H1 (cell line): Measurements from ENCODE around the gene ACP3. TPM values are rescaled to one million over a fixed set of nuclear protein-coding genes. Genes with fewer than 3 reads are reported as not detected.
A peak's percentile ranks its signal among the peaks of the same experiment; 100 is the strongest.

Experiments
- CTCF ChIA-PET: fragments of 300-600 bp; sonication (Branson Sonifier 250); formaldehyde crosslinking; loops from one replicate; lab custom pipeline; 2021; ENCODE audit not compliant: partially characterized antibody; lab: Charles Lee
- POLR2A ChIA-PET: fragments of 300-600 bp; sonication (Branson Sonifier 250); formaldehyde crosslinking; loops from one replicate; lab custom pipeline; 2021; ENCODE audit warnings: inconsistent platforms; ENCODE audit not compliant: partially characterized antibody; lab: Charles Lee
- DNase-seq, 2 experiments: peaks; one replicate each; pipeline versions ENCODE4 v3.0.0 to v3.0.0-alpha.2; 2010 to 2022; ENCODE audit warnings: low spot score in 2 of 2, low read depth in 1 of 2, mixed read lengths in 1 of 2
- FAIRE-seq: peaks from 2 replicates; lab custom pipeline; 2011; peaks lifted over from hg19 to GRCh38; lab: Jason Lieb, UNC
- H2AFZ ChIP-seq: 2 replicates; pipeline ENCODE4 v1.8.1; 2012; ENCODE audit warnings: low read length, inconsistent platforms
- H2AK5ac ChIP-seq: 2 replicates; pipeline ENCODE4 v1.6.1; 2013; ENCODE audit warnings: low read depth, low read length
- H2BK120ac ChIP-seq: replicated peaks from 2 replicates; pipeline ENCODE3; 2013; ENCODE audit warnings: low read depth, low read length, inconsistent platforms
- H2BK12ac ChIP-seq: 2 replicates; pipeline ENCODE4 v1.6.1; 2013; ENCODE audit warnings: low read depth, low read length
- H2BK15ac ChIP-seq: 2 replicates; pipeline ENCODE4 v1.6.1; 2013; ENCODE audit warnings: low read length
- H2BK20ac ChIP-seq: 2 replicates; pipeline ENCODE4 v1.6.1; 2013; ENCODE audit warnings: low read length
- H2BK5ac ChIP-seq: 2 replicates; pipeline ENCODE4 v1.6.1; 2013; ENCODE audit warnings: low read depth, low read length
- H3K14ac ChIP-seq: 2 replicates; pipeline ENCODE4 v1.6.1; 2013; ENCODE audit warnings: inconsistent platforms; ENCODE audit not compliant: insufficient read length
- H3K18ac ChIP-seq: 2 replicates; pipeline ENCODE4 v1.6.1; 2013; ENCODE audit warnings: low read length; ENCODE audit errors: extremely low read depth
- H3K23ac ChIP-seq: 2 replicates; pipeline ENCODE4 v1.6.1; 2013; ENCODE audit warnings: inconsistent platforms; ENCODE audit not compliant: insufficient read length
- H3K23me2 ChIP-seq: 2 replicates; pipeline ENCODE4 v1.6.1; 2013; ENCODE audit warnings: low read depth, low read length
- H3K27ac ChIP-seq: 2 replicates; pipeline ENCODE4 v1.6.1; 2011; ENCODE audit warnings: low read depth, low read length, inconsistent platforms
- H3K27me3 ChIP-seq, 4 experiments: replicated peaks in 1 of 4; 1 replicate in 1 of 4; 2 replicates in 3 of 4; pipeline versions ENCODE4 v1.6.1 to v1.8.1; 2011 to 2013; ENCODE audit warnings: low read length in 3 of 4, mild to moderate bottlenecking in 3 of 4, inconsistent platforms in 2 of 4, mixed read lengths in 2 of 4, moderate library complexity in 1 of 4; ENCODE audit not compliant: control insufficient read depth in 3 of 4, insufficient read depth in 3 of 4; ENCODE audit errors: extremely low read depth in 1 of 4
- H3K36me3 ChIP-seq, 4 experiments: 2 replicates each; pipeline versions ENCODE4 v1.6.1 to v1.8.1; 2011 to 2013; ENCODE audit warnings: mild to moderate bottlenecking in 4 of 4, low read length in 3 of 4, moderate library complexity in 2 of 4, control low read depth in 1 of 4, inconsistent platforms in 1 of 4; ENCODE audit not compliant: insufficient read depth in 4 of 4, control insufficient read depth in 2 of 4
- H3K4ac ChIP-seq: replicated peaks from 2 replicates; pipeline ENCODE3; 2013; ENCODE audit warnings: low read length, low read depth, mixed read lengths, inconsistent platforms; ENCODE audit not compliant: insufficient read length
- H3K4me1 ChIP-seq, 4 experiments: replicated peaks in 1 of 4; 1 replicate in 1 of 4; 2 replicates in 3 of 4; pipeline versions ENCODE4 v1.6.1 to v1.8.1; 2011 to 2013; ENCODE audit warnings: low read length in 3 of 4, inconsistent platforms in 2 of 4, mixed read lengths in 1 of 4; ENCODE audit not compliant: insufficient read depth in 4 of 4, control insufficient read depth in 3 of 4
- H3K4me2 ChIP-seq, 2 experiments: 2 replicates each; pipeline versions ENCODE4 v1.6.1 to v1.8.1; 2011 to 2013; ENCODE audit warnings: low read depth in 2 of 2, low read length in 2 of 2, control low read depth in 1 of 2, inconsistent platforms in 1 of 2, mild to moderate bottlenecking in 1 of 2; ENCODE audit not compliant: insufficient read depth in 1 of 2
- H3K4me3 ChIP-seq, 4 experiments: fragments of 200-600, 300-600 bp in 1 of 4; sonication (generic), shearing (Covaris generic), sonication (Bioruptor Twin) in 1 of 4; 2 replicates each; pipeline versions ENCODE4 v1.5.1 to v1.8.1; 2011 to 2016; ENCODE audit warnings: low read length in 4 of 4, low read depth in 3 of 4, control low read depth in 2 of 4, inconsistent platforms in 2 of 4, mild to moderate bottlenecking in 2 of 4, mixed read lengths in 1 of 4, moderate library complexity in 1 of 4; ENCODE audit not compliant: insufficient read depth in 2 of 4; ENCODE audit errors: extremely low read depth in 1 of 4
- H3K56ac ChIP-seq: replicated peaks from 2 replicates; pipeline ENCODE3; 2013; ENCODE audit warnings: low read depth, mild to moderate bottlenecking, mixed read lengths, low read length, inconsistent platforms; ENCODE audit not compliant: insufficient read length
- H3K79me1 ChIP-seq: 2 replicates; pipeline ENCODE4 v1.6.1; 2013; ENCODE audit warnings: low read depth, low read length, control low read depth
- H3K79me2 ChIP-seq, 2 experiments: 2 replicates each; pipeline versions ENCODE4 v1.6.1 to v1.8.1; 2012 to 2013; ENCODE audit warnings: low read length in 2 of 2, mild to moderate bottlenecking in 2 of 2, inconsistent platforms in 1 of 2; ENCODE audit not compliant: insufficient read depth in 2 of 2, control insufficient read depth in 1 of 2
- H3K9ac ChIP-seq, 4 experiments: replicated peaks in 1 of 4; 1 replicate in 1 of 4; 2 replicates in 3 of 4; pipeline versions ENCODE4 v1.6.1 to v1.8.1; 2011 to 2013; ENCODE audit warnings: low read depth in 3 of 4, low read length in 3 of 4, control low read depth in 2 of 4, mild to moderate bottlenecking in 2 of 4, moderate library complexity in 2 of 4, inconsistent platforms in 1 of 4; ENCODE audit errors: extremely low read depth in 1 of 4
- H3K9me3 ChIP-seq, 2 experiments: 2 replicates each; pipeline versions ENCODE4 v1.6.1 to v1.8.1; 2012 to 2013; ENCODE audit warnings: mild to moderate bottlenecking in 2 of 2, moderate library complexity in 2 of 2, control low read depth in 1 of 2, inconsistent platforms in 1 of 2, low read depth in 1 of 2, low read length in 1 of 2, mixed read lengths in 1 of 2; ENCODE audit not compliant: insufficient read depth in 2 of 2
- H4K20me1 ChIP-seq, 2 experiments: replicated peaks in 1 of 2; 2 replicates each; pipeline versions ENCODE3 to v1.8.1; 2011 to 2013; ENCODE audit warnings: inconsistent platforms in 2 of 2, low read length in 2 of 2, mild to moderate bottlenecking in 1 of 2; ENCODE audit not compliant: insufficient read depth in 2 of 2, control insufficient read depth in 1 of 2
- H4K5ac ChIP-seq: 2 replicates; pipeline ENCODE4 v1.6.1; 2013; ENCODE audit warnings: low read length, low read depth, mixed read lengths, inconsistent platforms; ENCODE audit not compliant: insufficient read length
- H4K8ac ChIP-seq: 2 replicates; pipeline ENCODE4 v1.8.0; 2013; ENCODE audit warnings: mild to moderate bottlenecking, moderate library complexity, low read length, inconsistent platforms; ENCODE audit not compliant: insufficient read depth; ENCODE audit errors: extremely low read depth
- H4K91ac ChIP-seq: replicated peaks from 2 replicates; pipeline ENCODE3; 2013; ENCODE audit warnings: low read length, mixed read lengths, inconsistent platforms; ENCODE audit not compliant: insufficient read length
- ASH2L ChIP-seq: fragments of 200-600, 300-600 bp; sonication (generic); IDR thresholded peaks from one replicate; pipeline ENCODE4 v1.7.1; 2017; ENCODE audit warnings: low read length
- KDM1A ChIP-seq: fragments of 200-600, 300-600 bp; sonication (generic); IDR thresholded peaks from 2 replicates; pipeline ENCODE4 v1.7.1; 2016; ENCODE audit warnings: mild to moderate bottlenecking, low read length, borderline replicate concordance
- POU5F1 ChIP-seq: IDR thresholded peaks from 2 replicates; pipeline ENCODE4 v1.6.1; 2011; ENCODE audit warnings: low read depth, mild to moderate bottlenecking, low read length, moderate library complexity
- SIX5 ChIP-seq: IDR thresholded peaks from 2 replicates; pipeline ENCODE4 v1.6.1; 2011; ENCODE audit warnings: mild to moderate bottlenecking, low read depth, low read length
- WGBS, 2 experiments: shearing (Covaris generic) in 1 of 2; methylation state at CpG; one replicate each; pipeline versions ENCODE4 v1.1.6 to v1.1.7; 2013 to 2015; ENCODE audit warnings: low lambda C conversion rate in 2 of 2, mixed read lengths in 2 of 2, inconsistent platforms in 1 of 2, low coverage in 1 of 2, missing lambda C conversion rate in 1 of 2; ENCODE audit not compliant: insufficient replicate concordance in 2 of 2, insufficient coverage in 1 of 2, insufficient read length in 1 of 2; ENCODE audit errors: extremely low coverage in 1 of 2, missing lambda C conversion rate in 1 of 2; 5-methylcytosine and 5-hydroxymethylcytosine counted together
- polyA plus RNA-seq, 7 experiments: library from polyadenylated mRNA; depleted of rRNA in 3 of 7; stranded (reverse) in 5 of 7; unstranded in 2 of 7; fragments of >200 nt in 5 of 7; fragments of 200-250 nt in 2 of 7; gene quantifications; 1 replicate in 5 of 7; 2 replicates in 1 of 7; 4 replicates in 1 of 7; pipeline versions ENCODE4 v1.2.1 to v1.2.3, GENCODE V29; 2011 to 2013; ENCODE audit warnings: missing spikeins in 2 of 7, mixed read lengths in 2 of 7
- total RNA-seq: library from RNA; stranded (reverse); fragmentation: NEBNext Ultra II Directional; extraction: Animal tissue kit (Norgen Biotek cat#: 25700); gene quantifications from 2 replicates; pipeline ENCODE4 v1.2.1, GENCODE V29; 2021

The ACP3 gene
- total and polyA plus RNA-seq, 2 of the 8 experiments (the other 6 are each of a cell fraction or from before 2014, with no cell fraction given): 1.2 to 1.4 TPM

DNA sequence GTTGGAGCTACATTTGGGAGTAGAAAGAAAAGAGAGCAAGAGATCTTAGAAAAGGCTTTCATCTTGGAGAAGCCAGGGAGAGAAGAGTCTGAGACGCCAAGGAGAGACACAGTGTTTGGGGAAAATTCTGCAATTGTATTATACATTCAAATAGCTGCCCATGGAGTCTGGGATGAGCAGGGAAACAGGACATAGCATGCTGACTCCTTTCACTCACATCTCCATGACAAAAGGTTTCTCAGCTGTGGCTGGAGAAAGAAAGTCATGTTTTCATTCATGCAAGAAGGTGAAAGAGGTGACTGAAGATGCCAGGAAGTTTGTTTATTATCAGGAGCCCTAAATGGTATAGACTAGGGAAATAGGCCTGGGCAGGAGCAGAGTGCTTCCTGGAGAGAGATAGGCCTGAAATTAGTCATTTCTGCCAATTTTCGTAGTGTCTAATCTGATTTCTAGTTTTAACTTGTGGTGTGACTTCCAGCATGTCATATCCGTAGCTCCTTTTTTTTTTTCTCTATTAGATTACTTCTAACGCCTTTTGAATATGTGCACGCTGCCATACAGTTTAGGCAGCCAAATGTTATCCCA is 34.1 kb downstream of the ACP3 start:
- no peaks in the 10 kb centered on the region for H3K27me3 ChIP-seq
- H3K4ac ChIP-seq: no peak overlapping the region
- peak overlapping the region; percentile 24; the same call in 1 of the 2 replicates for H2BK20ac ChIP-seq
- H3K27ac ChIP-seq: no peak overlapping the region
- no peak overlapping the region for H4K8ac ChIP-seq
- H2AFZ ChIP-seq: no peak overlapping the region; the same call in 1 of the 2 replicates
- TF ChIP-seq ASH2L: no peak
- peak; percentile 90 for TF ChIP-seq POU5F1
- no peak for TF ChIP-seq SIX5
- no peak for TF ChIP-seq KDM1A
- H3K23me2 ChIP-seq: no peaks in the 10 kb centered on the region
- H3K79me2 ChIP-seq: no peaks in the 10 kb centered on the region
- H2BK120ac ChIP-seq: no peak overlapping the region
- ChIA-PET POLR2A (interaction anchor here (0.9 to 6.4 kb wide), 4 partner anchors 9 to 66 kb away, joined by 3 to 32 read pairs (median 8); partner anchors contain the start of gene DNAJC13), CTCF (interaction anchor here (0.8 to 20.7 kb wide), 23 partner anchors 8 to 313 kb away, joined by 3 to 486 read pairs (median 4); partner anchors contain the start of gene ACP3)
- H3K79me1 ChIP-seq: no peaks in the 10 kb centered on the region
- H3K14ac ChIP-seq: no peak overlapping the region
- H4K20me1 ChIP-seq: no peaks in the 10 kb centered on the region
- no peak overlapping the region for H2AK5ac ChIP-seq
- H2BK5ac ChIP-seq: peak overlapping the region; percentile 50; the same call in 1 of the 2 replicates
- no peak overlapping the region for H4K5ac ChIP-seq
- H3K9me3 ChIP-seq: no peaks in the 10 kb centered on the region
- FAIRE-seq (peak; percentile 57), DNase-seq (no peak)
- no peak overlapping the region for H4K91ac ChIP-seq
- peaks cover 0 to 16% (median 8%) of the 10 kb centered on the region in 4 experiments; a peak in 3 of 7 replicates for H3K4me1 ChIP-seq
- H3K56ac ChIP-seq: no peak overlapping the region
- no peak overlapping the region for H2BK15ac ChIP-seq
- no peak overlapping the region for H3K18ac ChIP-seq
- H3K4me2 ChIP-seq: peak overlapping the region; percentile 12 to 53; a peak in 3 of 4 replicates
- no peak overlapping the region; a peak in 1 of 8 replicates for H3K4me3 ChIP-seq
- H3K23ac ChIP-seq: no peak overlapping the region
- no peaks in the 10 kb centered on the region for H3K36me3 ChIP-seq
- 61% methylated on average over 5 of the region's 5 CpGs; no CpG with 5 or more reads in 1 of the 2 experiments for WGBS, 2 experiments
- no peak overlapping the region for H3K9ac ChIP-seq
- no peak overlapping the region for H2BK12ac ChIP-seq
